IMR-90 (cell line): Measurements from ENCODE around the gene TXNL1. TPM values are rescaled to one million over a fixed set of nuclear protein-coding genes. Genes with fewer than 3 reads are reported as not detected.

Source experiments
- ATAC-seq: fragments of 200-7000 bp; cut with Tn5 transposase; 2 replicates; pipeline ENCODE4 v1.9.1; 2020; ENCODE audit warnings: low read depth, mild to moderate bottlenecking, moderate library complexity
- BruUV-seq: library from RNA; stranded (reverse); fragments of 400-500 nt; replicated peaks from 2 replicates; lab custom pipeline; 2021; lab: Mats Ljungman, UMichigan
- CTCF ChIA-PET: fragments of 300-600 bp; formaldehyde crosslinking; extraction: SDS; loops from one replicate; lab custom pipeline; 2021; ENCODE audit warnings: antibody characterized with exemption; lab: Yijun Ruan, JAX
- POLR2A ChIA-PET: fragments of 300-600 bp; sonication (Branson Sonifier 250); formaldehyde crosslinking; loops from one replicate; lab custom pipeline; 2022; ENCODE audit warnings: antibody characterized with exemption; ENCODE audit not compliant: unreplicated experiment; lab: Charles Lee
- DNase-seq: peaks from one replicate; pipeline ENCODE4 v3.0.0; 2013
- H2AFZ ChIP-seq: replicated peaks from 2 replicates; pipeline ENCODE3; 2013; ENCODE audit warnings: low read length, mild to moderate bottlenecking; ENCODE audit not compliant: poor library complexity
- H2AK5ac ChIP-seq: 2 replicates; pipeline ENCODE4 v1.6.1; 2013; ENCODE audit warnings: low read depth, low read length, inconsistent platforms
- H2AK9ac ChIP-seq: replicated peaks from 2 replicates; pipeline ENCODE3; 2013; ENCODE audit warnings: mild to moderate bottlenecking, low read depth, low read length, moderate library complexity; ENCODE audit not compliant: poor library complexity
- H2BK120ac ChIP-seq: 2 replicates; pipeline ENCODE4 v1.6.1; 2013; ENCODE audit warnings: low read depth, low read length, inconsistent platforms
- H2BK15ac ChIP-seq: 3 replicates; pipeline ENCODE4 v1.6.1; 2013; ENCODE audit warnings: low read depth, low read length, inconsistent platforms
- H2BK20ac ChIP-seq: 2 replicates; pipeline ENCODE4 v1.6.1; 2013; ENCODE audit warnings: low read depth, mild to moderate bottlenecking, inconsistent platforms, low read length, moderate library complexity
- H2BK5ac ChIP-seq: 2 replicates; pipeline ENCODE4 v1.6.1; 2013; ENCODE audit warnings: mild to moderate bottlenecking, low read depth, low read length, inconsistent platforms; ENCODE audit not compliant: poor library complexity, severe bottlenecking
- H3K14ac ChIP-seq: replicated peaks from 2 replicates; pipeline ENCODE4 v1.6.1; 2013; ENCODE audit warnings: low read depth, low read length, inconsistent platforms
- H3K18ac ChIP-seq: 2 replicates; pipeline ENCODE4 v1.6.1; 2013; ENCODE audit warnings: low read depth, low read length, control low read depth
- H3K23ac ChIP-seq: 2 replicates; pipeline ENCODE4 v1.6.1; 2013; ENCODE audit warnings: low read depth, low read length, inconsistent platforms
- H3K27ac ChIP-seq: 2 replicates; pipeline ENCODE4 v1.5.1; 2013; ENCODE audit warnings: mild to moderate bottlenecking, control low read depth, low read length; ENCODE audit not compliant: insufficient read depth
- H3K27me3 ChIP-seq: 2 replicates; pipeline ENCODE4 v1.6.1; 2013; ENCODE audit warnings: low read length; ENCODE audit not compliant: control insufficient read depth, insufficient read depth
- H3K36me3 ChIP-seq: 2 replicates; pipeline ENCODE4 v1.6.1; 2013; ENCODE audit warnings: low read length, mixed read lengths; ENCODE audit not compliant: control insufficient read depth, insufficient read depth
- H3K4ac ChIP-seq: 2 replicates; pipeline ENCODE4 v1.6.1; 2013; ENCODE audit warnings: low read depth, low read length, inconsistent platforms
- H3K4me1 ChIP-seq: 2 replicates; pipeline ENCODE4 v1.6.1; 2013; ENCODE audit warnings: low read length, mixed read lengths; ENCODE audit not compliant: control insufficient read depth, insufficient read depth
- H3K4me2 ChIP-seq: 2 replicates; pipeline ENCODE4 v1.6.1; 2013; ENCODE audit warnings: low read depth, mild to moderate bottlenecking, control low read depth, low read length, moderate library complexity
- H3K4me3 ChIP-seq: 2 replicates; pipeline ENCODE4 v1.5.1; 2013; ENCODE audit warnings: low read depth, mild to moderate bottlenecking, control low read depth, low read length, moderate library complexity; ENCODE audit not compliant: insufficient read depth
- H3K56ac ChIP-seq: 2 replicates; pipeline ENCODE4 v1.6.1; 2013; ENCODE audit warnings: low read length, inconsistent platforms; ENCODE audit not compliant: insufficient read depth; ENCODE audit errors: extremely low read depth
- H3K79me1 ChIP-seq, 2 experiments: 2 replicates each; pipeline ENCODE4 v1.6.1; 2013; ENCODE audit warnings: low read length in 2 of 2, inconsistent platforms in 1 of 2, low read depth in 1 of 2
- H3K9ac ChIP-seq: 2 replicates; pipeline ENCODE4 v1.6.1; 2013; ENCODE audit warnings: low read depth, low read length, control low read depth
- H3K9me1 ChIP-seq: 2 replicates; pipeline ENCODE4 v1.6.1; 2013; ENCODE audit warnings: low read length, inconsistent platforms; ENCODE audit not compliant: insufficient read depth
- H3K9me3 ChIP-seq: 2 replicates; pipeline ENCODE4 v1.6.1; 2013; ENCODE audit warnings: low read length; ENCODE audit not compliant: control insufficient read depth, insufficient read depth
- H4K20me1 ChIP-seq: 2 replicates; pipeline ENCODE4 v1.6.1; 2013; ENCODE audit warnings: low read length, inconsistent platforms; ENCODE audit not compliant: insufficient read depth
- H4K5ac ChIP-seq: 2 replicates; pipeline ENCODE4 v1.6.1; 2013; ENCODE audit warnings: mild to moderate bottlenecking, low read depth, low read length, control low read depth
- H4K8ac ChIP-seq, 2 experiments: 2 replicates each; pipeline ENCODE4 v1.6.1; 2013; ENCODE audit warnings: low read depth in 2 of 2, low read length in 2 of 2, control low read depth in 1 of 2, inconsistent platforms in 1 of 2
- H4K91ac ChIP-seq: 2 replicates; pipeline ENCODE4 v1.6.1; 2013; ENCODE audit warnings: low read depth, low read length, inconsistent platforms; ENCODE audit not compliant: insufficient read depth
- MXI1 ChIP-seq: IDR thresholded peaks from 2 replicates; pipeline ENCODE4 v1.6.1; 2012; ENCODE audit warnings: low read depth, mild to moderate bottlenecking, low read length, moderate library complexity, borderline replicate concordance
- SMC3 ChIP-seq: fragments of 150-350 bp; IDR thresholded peaks from 2 replicates; pipeline ENCODE4 v1.6.1; 2016; ENCODE audit warnings: low read depth, mild to moderate bottlenecking, antibody characterized with exemption, low read length, moderate library complexity
- WGBS, 2 experiments: methylation state at CpG; one replicate each; pipeline versions ENCODE4 v1.1.5 to v1.1.7; 2013; ENCODE audit warnings: missing lambda C conversion rate in 2 of 2; ENCODE audit not compliant: insufficient read length in 1 of 2; ENCODE audit errors: extremely low coverage in 2 of 2; 5-methylcytosine and 5-hydroxymethylcytosine counted together
- dilution Hi-C: fragments of 300-500 bp; cut with HindIII; formaldehyde crosslinking; loops from one replicate; pipeline ENCODE4 v1.14.3; 2018; ENCODE audit warnings: low sequenced_read_pairs; ENCODE audit not compliant: unreplicated experiment
- in situ Hi-C: fragments of 300-500 bp; cut with MboI; formaldehyde crosslinking; loops from 3 replicates; pipeline ENCODE4 v1.14.3; 2019; ENCODE audit warnings: low sequenced_read_pairs, inconsistent platforms, mixed read lengths
- intact Hi-C: fragments of 100-400 bp; cut with micrococcal nuclease; formaldehyde crosslinking; loops from 2 replicates; pipeline ENCODE4 v1.10.0; 2022
- polyA plus RNA-seq, 3 experiments: library from polyadenylated mRNA; depleted of rRNA; stranded (reverse); fragments of >200 nt; gene quantifications; 2 replicates each; pipeline ENCODE4 v1.2.3, GENCODE V29; 2012; ENCODE audit warnings: low replicate concordance in 1 of 3
- total RNA-seq: library from RNA; depleted of rRNA; stranded (reverse); fragments of >200 nt; gene quantifications from 2 replicates; pipeline ENCODE4 v1.2.3, GENCODE V29; 2012

TXNL1 gene
- total and polyA plus RNA-seq, 2 of the 4 experiments (the other 2 are of a cell fraction) = 38.7 to 62.5 TPM

DNA sequence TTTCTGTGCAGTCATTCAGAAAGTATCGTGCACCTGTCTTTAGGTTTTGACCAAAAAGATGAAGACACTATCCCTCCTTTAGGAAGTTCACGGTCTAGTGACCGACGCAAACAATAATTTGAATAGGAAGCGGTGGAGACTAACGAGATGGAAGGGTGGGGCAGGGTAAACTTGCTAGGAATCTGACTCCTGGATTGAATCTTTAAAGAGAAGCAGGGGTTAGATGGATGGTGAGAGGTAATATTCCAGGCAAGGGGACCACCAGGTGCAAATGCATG, 651 bp upstream of the TXNL1 start:
- Histone ChIP-seq H4K8ac (peak overlapping the region; percentile 89 to 98), H2AFZ (peak overlapping the region; percentile 96), H4K91ac (no peak overlapping the region; the same call in 1 of the 2 replicates), H3K27ac (no peak overlapping the region), H2BK20ac (no peak overlapping the region), H3K9me3 (no peaks in the 10 kb centered on the region), H2AK5ac (0 out of 2 replicates have a peak overlapping the region, but pooled peaks have one; percentile 3), H3K27me3 (no peaks in the 10 kb centered on the region), H3K9me1 (no peaks in the 10 kb centered on the region), H2BK15ac (no peak overlapping the region), H2BK120ac (peak overlapping the region; percentile 5; the same call in 1 of the 2 replicates), H3K23ac (peak overlapping the region; percentile 19; the same call in 1 of the 2 replicates), H3K4me3 (peak overlapping the region; percentile 56), H2AK9ac (no peak overlapping the region), H3K14ac (peak overlapping the region; percentile 88), H2BK5ac (peak overlapping the region; percentile 77), H4K5ac (peak overlapping the region; percentile 95), H4K20me1 (peaks cover 36% of the 10 kb centered on the region), H3K4me1 (peaks cover 3% of the 10 kb centered on the region; the same call in 1 of the 2 replicates), H3K56ac (peak overlapping the region; percentile 78), H3K4ac (peak overlapping the region; percentile 69; the same call in 1 of the 2 replicates), H3K36me3 (no peaks in the 10 kb centered on the region), H3K9ac (peak overlapping the region; percentile 76; the same call in 1 of the 2 replicates), H3K4me2 (peak overlapping the region; percentile 87), H3K18ac (no peak overlapping the region), H3K79me1 (peaks cover 0 to 17% of the 10 kb centered on the region in 2 experiments; a peak in 2 of 4 replicates)
- no TSS peak for BruUV-seq
- ATAC-seq = no peak
- POLR2A ChIA-PET = no interaction called here
- no peak for DNase-seq
- intact Hi-C loops (no loop called here), dilution Hi-C loops (no loop called here), in situ Hi-C loops (no loop called here)
- TF ChIP-seq MXI1 (no peak), SMC3 (no peak)
- CTCF ChIA-PET = no interaction called here
- 27% methylated on average over 4 of the region's 6 CpGs; no CpG with 5 or more reads in 1 of the 2 experiments for WGBS, 2 experiments
